HepG2 (cell line): ENCODE measurements around the gene MCRIP2.

Experiments used
- ARID2 ChIP-seq: sonication (generic); formaldehyde crosslinking; IDR thresholded peaks from 2 replicates; pipeline ENCODE4 v1.8.1; 2022; ENCODE audit warnings: mild to moderate bottlenecking, missing genetic modification reagents, borderline replicate concordance
- GABPA ChIP-seq, 2 experiments: IDR thresholded peaks; 2 replicates each; pipeline ENCODE4 v1.6.1; 2011 to 2016; ENCODE audit warnings: low read depth in 2 of 2, low read length in 1 of 2, missing biosample characterization in 1 of 2, missing genetic modification characterization in 1 of 2
- RFX1 ChIP-seq: fragments of 450-650 bp; IDR thresholded peaks from 2 replicates; pipeline ENCODE4 v1.6.1; 2017
- ZFP36 ChIP-seq: fragments of 150-350 bp; IDR thresholded peaks from 2 replicates; pipeline ENCODE4 v1.6.1; 2018; ENCODE audit warnings: borderline replicate concordance, low read length, low read depth; ENCODE audit not compliant: partially characterized antibody
- TF ChIP-seq, protein P1 (sequence below): sonication (generic); formaldehyde crosslinking; conservative IDR thresholded peaks from 2 replicates; pipeline ENCODE4 v1.4.0; 2020; ENCODE audit warnings: missing genetic modification reagents
- TF ChIP-seq, protein P2 (sequence below): IDR thresholded peaks from 2 replicates; pipeline ENCODE4 v1.6.1; 2012; ENCODE audit warnings: inconsistent platforms
- TF ChIP-seq, protein P3 (sequence below): sonication (generic); formaldehyde crosslinking; IDR thresholded peaks from 2 replicates; pipeline ENCODE4 v1.5.0; 2020; ENCODE audit warnings: mild to moderate bottlenecking, missing genetic modification reagents, moderate library complexity

DNA sequence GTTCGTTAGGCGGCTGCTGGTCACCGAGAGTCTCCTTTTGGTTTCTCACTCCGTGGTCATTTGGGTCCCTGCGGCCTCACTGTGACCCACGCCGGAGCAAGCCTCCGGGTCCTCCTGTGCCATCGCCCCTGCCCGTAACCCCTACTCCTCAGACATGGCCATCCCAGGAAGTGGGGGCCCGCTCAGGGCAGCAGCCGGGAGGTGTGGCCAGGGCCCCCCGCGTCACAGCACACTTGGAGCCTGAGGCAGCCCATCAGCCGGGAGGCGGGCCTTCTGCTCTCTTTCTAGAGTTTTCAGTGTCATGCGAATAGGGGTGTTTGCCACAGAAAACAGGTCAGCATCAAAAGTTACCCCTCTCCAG lies 18.7 kb upstream of the MCRIP2 start:
- TF ChIP-seq, protein P1, sequence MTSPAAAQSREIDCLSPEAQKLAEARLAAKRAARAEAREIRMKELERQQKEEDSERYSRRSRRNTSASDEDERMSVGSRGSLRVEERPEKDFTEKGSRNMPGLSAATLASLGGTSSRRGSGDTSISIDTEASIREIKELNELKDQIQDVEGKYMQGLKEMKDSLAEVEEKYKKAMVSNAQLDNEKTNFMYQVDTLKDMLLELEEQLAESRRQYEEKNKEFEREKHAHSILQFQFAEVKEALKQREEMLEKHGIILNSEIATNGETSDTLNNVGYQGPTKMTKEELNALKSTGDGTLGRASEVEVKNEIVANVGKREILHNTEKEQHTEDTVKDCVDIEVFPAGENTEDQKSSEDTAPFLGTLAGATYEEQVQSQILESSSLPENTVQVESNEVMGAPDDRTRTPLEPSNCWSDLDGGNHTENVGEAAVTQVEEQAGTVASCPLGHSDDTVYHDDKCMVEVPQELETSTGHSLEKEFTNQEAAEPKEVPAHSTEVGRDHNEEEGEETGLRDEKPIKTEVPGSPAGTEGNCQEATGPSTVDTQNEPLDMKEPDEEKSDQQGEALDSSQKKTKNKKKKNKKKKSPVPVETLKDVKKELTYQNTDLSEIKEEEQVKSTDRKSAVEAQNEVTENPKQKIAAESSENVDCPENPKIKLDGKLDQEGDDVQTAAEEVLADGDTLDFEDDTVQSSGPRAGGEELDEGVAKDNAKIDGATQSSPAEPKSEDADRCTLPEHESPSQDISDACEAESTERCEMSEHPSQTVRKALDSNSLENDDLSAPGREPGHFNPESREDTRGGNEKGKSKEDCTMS (CRISPR knock-in tag) = no peak
- TF ChIP-seq, protein P2, sequence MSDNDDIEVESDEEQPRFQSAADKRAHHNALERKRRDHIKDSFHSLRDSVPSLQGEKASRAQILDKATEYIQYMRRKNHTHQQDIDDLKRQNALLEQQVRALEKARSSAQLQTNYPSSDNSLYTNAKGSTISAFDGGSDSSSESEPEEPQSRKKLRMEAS = no peak
- no peak for TF ChIP-seq GABPA (IDR thresholded peaks at IDR 0.05; ENCODE audit: low read depth, low read length)
- no peak for TF ChIP-seq GABPA (CRISPR knock-in tag; IDR thresholded peaks at IDR 0.05; ENCODE audit: low read depth)
- TF ChIP-seq, protein P3, sequence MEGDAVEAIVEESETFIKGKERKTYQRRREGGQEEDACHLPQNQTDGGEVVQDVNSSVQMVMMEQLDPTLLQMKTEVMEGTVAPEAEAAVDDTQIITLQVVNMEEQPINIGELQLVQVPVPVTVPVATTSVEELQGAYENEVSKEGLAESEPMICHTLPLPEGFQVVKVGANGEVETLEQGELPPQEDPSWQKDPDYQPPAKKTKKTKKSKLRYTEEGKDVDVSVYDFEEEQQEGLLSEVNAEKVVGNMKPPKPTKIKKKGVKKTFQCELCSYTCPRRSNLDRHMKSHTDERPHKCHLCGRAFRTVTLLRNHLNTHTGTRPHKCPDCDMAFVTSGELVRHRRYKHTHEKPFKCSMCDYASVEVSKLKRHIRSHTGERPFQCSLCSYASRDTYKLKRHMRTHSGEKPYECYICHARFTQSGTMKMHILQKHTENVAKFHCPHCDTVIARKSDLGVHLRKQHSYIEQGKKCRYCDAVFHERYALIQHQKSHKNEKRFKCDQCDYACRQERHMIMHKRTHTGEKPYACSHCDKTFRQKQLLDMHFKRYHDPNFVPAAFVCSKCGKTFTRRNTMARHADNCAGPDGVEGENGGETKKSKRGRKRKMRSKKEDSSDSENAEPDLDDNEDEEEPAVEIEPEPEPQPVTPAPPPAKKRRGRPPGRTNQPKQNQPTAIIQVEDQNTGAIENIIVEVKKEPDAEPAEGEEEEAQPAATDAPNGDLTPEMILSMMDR (CRISPR knock-in tag) = no peak
- TF ChIP-seq ZFP36 = no peak
- TF ChIP-seq RFX1 = no peak
- no peak for TF ChIP-seq ARID2 (CRISPR knock-in tag)
